Natural killer cell treated with Interleukin-12 subunit alpha and Interleukin-12 subunit beta and Interleukin-15 and Interleukin-18, amount 100 ng/mL, for 72 hours (primary cell): Measurements from ENCODE around the gene PSAT1. TPM values are rescaled to one million over a fixed set of nuclear protein-coding genes. Genes with fewer than 3 reads are reported as not detected.
A peak's percentile ranks its signal among the peaks of the same experiment; 100 is the strongest.

Experiments used
- ATAC-seq, 2 donors: fragments of 150-1000 bp; cut with Tn5 transposase in 1 of 2; sonication (Bioruptor Pico), chemical (Tn5 transposase) in 1 of 2; 2 replicates each; pipeline ENCODE4 v1.10.0; 2021
- DNase-seq: peaks from one replicate; pipeline ENCODE4 v3.0.0; 2022; ENCODE audit warnings: low spot score
- H3K27ac Mint-ChIP-seq, 2 donors: 1 replicate in 1 of 2; 2 replicates in 1 of 2; pipeline ENCODE4 v1.8.0; 2022; ENCODE audit warnings: mixed read lengths in 2 of 2, mild to moderate bottlenecking in 1 of 2, moderate library complexity in 1 of 2
- H3K27me3 Mint-ChIP-seq, 2 donors: 1 replicate in 1 of 2; 2 replicates in 1 of 2; pipeline ENCODE4 v1.8.0; 2022; ENCODE audit warnings: mixed read lengths in 2 of 2
- H3K36me3 Mint-ChIP-seq: one replicate; pipeline ENCODE4 v1.8.0; 2022; ENCODE audit warnings: mixed read lengths
- H3K4me1 Mint-ChIP-seq, 2 donors: 1 replicate in 1 of 2; 2 replicates in 1 of 2; pipeline ENCODE4 v1.8.0; 2022; ENCODE audit warnings: low read depth in 2 of 2, mixed read lengths in 2 of 2, mild to moderate bottlenecking in 1 of 2
- H3K4me3 Mint-ChIP-seq: one replicate; pipeline ENCODE4 v1.8.0; 2022; ENCODE audit warnings: mixed read lengths
- H3K9me3 Mint-ChIP-seq: 2 replicates; pipeline ENCODE4 v1.8.0; 2022; ENCODE audit warnings: mixed read lengths
- total RNA-seq, 2 donors: library from RNA; stranded (reverse); gene quantifications; one replicate each; pipeline ENCODE4 v1.2.3, GENCODE V29; 2022

PSAT1 gene
- total RNA-seq, 2 donors from 2014 or later, result 44.9 to 51.8 TPM

DNA sequence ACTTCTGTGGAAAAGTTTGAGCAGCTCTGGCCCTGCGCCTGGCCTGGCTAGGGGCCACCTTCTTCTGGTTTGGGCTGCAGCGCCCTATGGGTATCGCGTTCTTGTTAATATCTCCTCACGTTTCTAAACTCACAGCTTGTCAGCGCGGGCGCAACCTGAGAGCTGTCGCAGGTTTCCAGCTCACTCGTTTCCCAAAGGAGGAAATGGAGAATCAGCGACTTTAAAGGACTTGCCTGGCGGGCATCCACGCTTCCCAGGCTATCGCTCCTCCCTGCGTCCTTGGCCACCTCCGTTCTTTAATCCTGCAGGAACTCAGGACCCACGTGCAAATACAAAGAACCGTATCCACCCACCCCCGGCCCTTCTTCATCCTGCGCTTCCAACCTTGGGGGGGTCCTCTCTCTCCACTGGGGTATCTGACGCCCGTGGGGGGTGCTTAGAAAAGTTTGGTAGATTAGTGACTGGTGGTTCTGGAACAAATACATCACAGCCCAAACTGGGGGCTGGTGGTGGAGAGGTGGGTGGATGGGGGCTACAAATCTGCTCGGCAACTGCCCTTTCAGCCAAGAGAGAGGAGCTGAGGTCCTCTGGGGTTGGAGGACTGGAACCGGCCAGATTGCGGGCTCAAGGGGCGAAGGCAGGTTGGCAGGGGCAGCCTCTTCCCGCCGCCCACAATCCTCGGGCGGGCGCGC is 578 bp upstream of the PSAT1 start:
- Mint-ChIP-seq H3K27me3 (peaks cover 0 to 5% of the 10 kb centered on the region in 2 donors), H3K4me3 (peak overlapping the region; percentile 88), H3K36me3 (peaks cover 6% of the 10 kb centered on the region), H3K9me3 (no peaks in the 10 kb centered on the region), H3K27ac (peak overlapping the region; percentile 92 to 93), H3K4me1 (peaks cover 24% of the 10 kb centered on the region in 2 donors)
- no peak for ATAC-seq
- DNase-seq, result no peak

GRCh38 chr9:78297672-78297961 is 692 bp downstream of the PSAT1 start:
- peaks cover 6% of the 10 kb centered on the region for H3K36me3 Mint-ChIP-seq
- DNase-seq, result no peak
- H3K4me1 Mint-ChIP-seq, result peaks cover 23 to 24% of the 10 kb centered on the region in 2 donors
- H3K9me3 Mint-ChIP-seq, result no peaks in the 10 kb centered on the region
- H3K27ac Mint-ChIP-seq, result peak overlapping the region; percentile 92 to 93
- H3K27me3 Mint-ChIP-seq, result peaks cover 0 to 5% of the 10 kb centered on the region in 2 donors
- peak overlapping the region; percentile 88 for H3K4me3 Mint-ChIP-seq
- ATAC-seq, result peak in 1 of 2 donors; percentile 69

DNA sequence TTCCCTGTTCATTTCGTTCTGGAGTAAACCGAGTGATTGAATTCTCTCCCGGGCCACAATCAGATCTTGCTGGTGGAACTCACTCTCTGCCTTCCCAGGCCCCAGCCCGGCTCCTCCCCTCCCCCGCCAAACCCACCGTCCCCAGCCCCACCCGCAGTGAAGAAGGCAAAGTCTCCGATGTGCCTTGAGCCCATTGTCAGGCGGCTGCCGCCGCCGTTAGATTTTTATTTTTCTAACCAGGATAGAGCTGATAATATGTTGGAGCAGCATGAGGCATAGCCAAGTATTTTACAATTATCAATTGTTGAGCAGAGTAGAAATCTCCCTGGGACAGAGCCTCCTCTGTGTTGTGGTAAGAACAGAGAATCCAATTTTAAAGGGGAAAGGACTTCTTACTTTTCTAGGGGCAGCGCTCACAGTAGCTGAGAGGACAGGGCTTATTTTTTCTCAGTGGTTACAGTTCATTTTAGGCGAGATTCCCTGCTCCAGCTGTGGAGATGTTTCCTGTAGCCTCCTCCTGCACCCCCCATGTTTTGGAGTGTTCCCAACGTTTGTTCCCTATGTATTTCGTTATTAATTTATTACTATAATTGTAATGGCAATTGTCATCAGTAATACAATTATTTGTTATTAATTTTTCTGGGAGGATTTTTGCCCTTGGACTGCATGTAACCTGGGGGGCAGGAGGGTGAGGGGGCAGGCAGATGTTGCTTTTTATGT is 1.3 kb downstream of the PSAT1 start:
- DNase-seq, result no peak

DNA sequence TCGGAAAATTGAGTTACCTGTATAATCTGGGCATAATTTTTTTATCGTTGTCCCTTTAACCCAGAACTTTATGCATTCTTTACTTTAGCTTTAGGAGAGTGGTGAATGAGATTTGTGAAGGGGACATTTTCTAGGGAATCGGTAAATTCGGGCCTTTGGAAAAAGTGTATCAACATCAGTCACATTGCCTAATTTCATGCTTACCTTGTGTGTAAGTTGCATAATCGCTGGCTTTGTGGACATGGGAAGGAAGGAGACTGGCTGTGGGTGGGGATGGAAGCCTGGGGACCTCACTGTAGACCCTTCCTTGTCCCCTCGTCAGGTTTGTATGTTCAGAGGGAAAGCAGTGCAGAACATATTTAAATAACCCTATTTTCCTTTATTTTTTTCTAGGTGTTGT is 3.3 kb downstream of the PSAT1 start:
- Mint-ChIP-seq H3K4me3 (no peak overlapping the region), H3K27me3 (peaks cover 0 to 5% of the 10 kb centered on the region in 2 donors), H3K36me3 (peaks cover 12% of the 10 kb centered on the region), H3K4me1 (peaks cover 21 to 24% of the 10 kb centered on the region in 2 donors), H3K9me3 (no peaks in the 10 kb centered on the region), H3K27ac (no peak overlapping the region)
- ATAC-seq, result no peak
- no peak for DNase-seq

More for the DNA sequence above, 1.3 kb downstream of the PSAT1 start:
- peaks cover 0 to 5% of the 10 kb centered on the region in 2 donors for H3K27me3 Mint-ChIP-seq
- no peak for ATAC-seq
- no peaks in the 10 kb centered on the region for H3K9me3 Mint-ChIP-seq
- H3K4me3 Mint-ChIP-seq, result peak overlapping the region; percentile 88
- H3K36me3 Mint-ChIP-seq, result peaks cover 6% of the 10 kb centered on the region
- H3K4me1 Mint-ChIP-seq, result peaks cover 21 to 24% of the 10 kb centered on the region in 2 donors
- H3K27ac Mint-ChIP-seq, result peak overlapping the region; percentile 92 to 93

GRCh38 chr9:78301466-78301865 is 4.5 kb downstream of the PSAT1 start:
- DNase-seq (no peak), ATAC-seq (no peak)
- Mint-ChIP-seq H3K27me3 (peaks cover 0 to 5% of the 10 kb centered on the region in 2 donors), H3K4me1 (peaks cover 16 to 17% of the 10 kb centered on the region in 2 donors), H3K9me3 (no peaks in the 10 kb centered on the region), H3K4me3 (no peak overlapping the region), H3K27ac (no peak overlapping the region), H3K36me3 (peaks cover 17% of the 10 kb centered on the region)

GRCh38 chr9:78303377-78304062 is 6.6 kb downstream of the PSAT1 start:
- DNase-seq (no peak), ATAC-seq (no peak)
- Mint-ChIP-seq H3K36me3 (peaks cover 17% of the 10 kb centered on the region), H3K4me3 (no peak overlapping the region), H3K27ac (no peak overlapping the region), H3K27me3 (peaks cover 0 to 5% of the 10 kb centered on the region in 2 donors), H3K4me1 (no peaks in the 10 kb centered on the region), H3K9me3 (no peaks in the 10 kb centered on the region)

GRCh38 chr9:78304357-78304756 is 7.4 kb downstream of the PSAT1 start:
- Mint-ChIP-seq H3K36me3 (peaks cover 22% of the 10 kb centered on the region), H3K27ac (no peak overlapping the region)

GRCh38 chr9:78306222-78307076 is 9.5 kb downstream of the PSAT1 start:
- no peaks in the 10 kb centered on the region for H3K9me3 Mint-ChIP-seq
- H3K36me3 Mint-ChIP-seq, result peaks cover 22% of the 10 kb centered on the region
- no peaks in the 10 kb centered on the region for H3K27me3 Mint-ChIP-seq
- ATAC-seq, result no peak
- peaks cover 0 to 5% of the 10 kb centered on the region in 2 donors for H3K4me1 Mint-ChIP-seq
- DNase-seq, result no peak
- no peak overlapping the region for H3K27ac Mint-ChIP-seq
- no peak overlapping the region for H3K4me3 Mint-ChIP-seq

More at GRCh38 chr9:78304357-78304756, 7.4 kb downstream of the PSAT1 start:
- ATAC-seq (no peak), DNase-seq (no peak)
- H3K4me1 Mint-ChIP-seq, result no peaks in the 10 kb centered on the region
- H3K27me3 Mint-ChIP-seq, result peaks cover 0 to 2% of the 10 kb centered on the region in 2 donors
- no peaks in the 10 kb centered on the region for H3K9me3 Mint-ChIP-seq
- no peak overlapping the region for H3K4me3 Mint-ChIP-seq

DNA sequence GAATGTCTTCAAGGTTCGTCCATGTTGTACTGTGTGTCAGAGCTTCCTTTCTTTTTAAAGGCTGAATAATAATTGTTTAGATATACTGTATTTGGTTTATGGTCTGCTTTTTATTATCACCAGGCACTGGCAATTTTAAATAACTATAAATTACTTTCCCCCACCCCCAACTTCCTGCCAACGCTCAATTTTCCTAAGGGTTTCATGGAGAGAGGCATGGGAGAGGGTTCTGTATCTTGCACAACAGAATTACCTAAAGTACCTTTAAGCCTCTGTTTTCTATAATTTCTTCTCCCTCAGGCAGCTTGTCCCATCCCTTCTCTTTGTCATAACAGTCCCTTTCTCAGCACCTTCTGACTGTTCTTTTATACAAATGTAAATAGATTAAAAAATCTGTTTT is 10.4 kb downstream of the PSAT1 start:
- no peak for DNase-seq
- no peaks in the 10 kb centered on the region for H3K27me3 Mint-ChIP-seq
- H3K4me1 Mint-ChIP-seq, result peaks cover 0 to 5% of the 10 kb centered on the region in 2 donors
- peaks cover 22% of the 10 kb centered on the region for H3K36me3 Mint-ChIP-seq
- H3K27ac Mint-ChIP-seq, result no peak overlapping the region
- no peak overlapping the region for H3K4me3 Mint-ChIP-seq
- ATAC-seq, result no peak
- no peaks in the 10 kb centered on the region for H3K9me3 Mint-ChIP-seq

GRCh38 chr9:78309066-78309465 is 12.1 kb downstream of the PSAT1 start:
- Mint-ChIP-seq H3K4me3 (no peak overlapping the region), H3K27me3 (no peaks in the 10 kb centered on the region), H3K4me1 (peaks cover 0 to 5% of the 10 kb centered on the region in 2 donors), H3K36me3 (peaks cover 22% of the 10 kb centered on the region), H3K9me3 (no peaks in the 10 kb centered on the region), H3K27ac (no peak overlapping the region)
- DNase-seq (no peak), ATAC-seq (no peak)

DNA sequence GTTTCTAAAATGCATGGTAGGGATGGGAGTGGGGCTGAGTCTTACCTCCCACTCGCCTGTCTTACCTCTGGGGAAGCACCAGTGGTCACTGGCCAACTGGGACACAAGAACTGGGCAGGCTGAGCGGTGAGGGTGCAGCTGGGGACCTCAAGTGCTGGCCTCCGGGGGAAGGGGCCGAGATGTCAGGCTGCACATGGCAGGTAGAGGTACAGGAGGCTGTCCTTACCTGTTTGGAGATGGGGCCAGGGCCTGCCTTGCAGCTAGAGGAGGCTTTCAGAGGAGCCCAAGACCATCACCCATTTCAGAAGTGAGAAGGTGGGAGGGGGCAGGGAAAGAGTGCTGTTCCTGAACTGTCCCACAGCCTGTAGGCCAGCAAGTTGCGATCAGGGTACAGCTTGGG is 14.2 kb downstream of the PSAT1 start:
- Mint-ChIP-seq H3K9me3 (no peaks in the 10 kb centered on the region), H3K36me3 (peaks cover 11% of the 10 kb centered on the region), H3K27ac (no peak overlapping the region), H3K27me3 (no peaks in the 10 kb centered on the region), H3K4me1 (peaks cover 0 to 8% of the 10 kb centered on the region in 2 donors), H3K4me3 (no peak overlapping the region)
- DNase-seq, result no peak
- peak; percentile 21 to 31 for ATAC-seq

- Mint-ChIP-seq H3K27me3 (no peaks in the 10 kb centered on the region), H3K4me1 (peaks cover 0 to 8% of the 10 kb centered on the region in 2 donors), H3K9me3 (no peaks in the 10 kb centered on the region), H3K36me3 (peaks cover 11% of the 10 kb centered on the region), H3K4me3 (no peak overlapping the region), H3K27ac (no peak overlapping the region)
- no peak for DNase-seq
- ATAC-seq, result no peak
Observed at GRCh38 chr9:78311886-78312524, 15.1 kb downstream of the PSAT1 start.

DNA sequence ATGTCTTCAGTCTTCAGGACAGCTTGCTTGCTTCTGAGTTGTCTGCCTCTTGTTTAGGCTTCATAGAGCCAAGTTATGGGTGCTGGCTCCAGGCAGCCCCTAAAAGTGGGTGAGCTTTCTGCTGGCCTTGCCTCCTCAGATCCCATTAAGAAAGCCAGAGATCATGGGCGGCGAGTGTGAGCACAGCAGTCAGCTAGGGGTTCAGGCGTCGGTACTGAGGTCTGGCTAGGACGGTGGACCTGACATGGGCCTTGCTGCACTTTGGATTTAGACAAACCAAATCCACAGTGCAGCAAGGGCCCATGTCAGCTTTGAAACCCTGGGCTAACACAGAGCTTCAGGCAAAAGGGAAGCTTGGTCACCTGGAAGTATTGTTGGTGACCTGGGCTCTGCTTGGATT is 17.6 kb downstream of the PSAT1 start:
- no peaks in the 10 kb centered on the region for H3K9me3 Mint-ChIP-seq
- no peaks in the 10 kb centered on the region for H3K27me3 Mint-ChIP-seq
- no peak for DNase-seq
- H3K36me3 Mint-ChIP-seq, result peaks cover 20% of the 10 kb centered on the region
- ATAC-seq, result peak in 1 of 2 donors; percentile 14
- no peak overlapping the region for H3K4me3 Mint-ChIP-seq
- H3K4me1 Mint-ChIP-seq, result peaks cover 0 to 8% of the 10 kb centered on the region in 2 donors
- no peak overlapping the region for H3K27ac Mint-ChIP-seq
